Thyroid gland (tissue), 4 donors: Measurements from ENCODE around the gene RPUSD1. TPM values are rescaled to one million over a fixed set of nuclear protein-coding genes. Genes with fewer than 3 reads are reported as not detected.

Experiments used
- DNase-seq, 2 donors: peaks; one replicate each; pipeline ENCODE4 v3.0.0-alpha.2; 2019
- H3K27ac ChIP-seq, 3 donors: fragments of 200-600 bp; sonication (generic); 1 replicate in 2 of 3; 2 replicates in 1 of 3; pipeline ENCODE4 v1.5.1; 2016 to 2019; ENCODE audit warnings: mild to moderate bottlenecking in 1 of 3, moderate library complexity in 1 of 3
- H3K27me3 ChIP-seq: fragments of 200-600 bp; sonication (generic); one replicate; pipeline ENCODE4 v1.5.1; 2019
- H3K36me3 ChIP-seq, 2 donors: fragments of 200-600 bp; sonication (generic); one replicate each; pipeline ENCODE4 v1.5.1; 2016 to 2019
- H3K4me1 ChIP-seq, 2 donors: fragments of 200-600 bp; sonication (generic); one replicate each; pipeline ENCODE4 v1.5.1; 2017 to 2019
- H3K4me3 ChIP-seq, 3 donors: fragments of 200-600 bp; sonication (generic); replicated peaks in 1 of 3; 1 replicate in 2 of 3; 2 replicates in 1 of 3; pipeline ENCODE4 v1.5.1; 2016; ENCODE audit warnings: mild to moderate bottlenecking in 1 of 3
- H3K9me3 ChIP-seq: fragments of 200-600 bp; sonication (generic); one replicate; pipeline ENCODE4 v1.5.1; 2017
- CTCF ChIP-seq, 6 experiments: fragments of 200-600 bp in 3 of 6; fragments of 450-650 bp in 3 of 6; sonication (generic) in 3 of 6; IDR thresholded peaks; one replicate each; pipeline ENCODE4 v1.5.1; 2016 to 2019; ENCODE audit warnings: antibody characterized with exemption in 6 of 6, mild to moderate bottlenecking in 2 of 6, inconsistent platforms in 1 of 6, moderate library complexity in 1 of 6
- POLR2A ChIP-seq, 2 donors: fragments of 450-650 bp; IDR thresholded peaks; one replicate each; pipeline ENCODE4 v1.6.1; 2017; ENCODE audit warnings: antibody characterized with exemption in 2 of 2, mild to moderate bottlenecking in 2 of 2, moderate library complexity in 1 of 2
- WGBS, 2 donors: methylation state at CpG; one replicate each; pipeline ENCODE4 v1.1.5; 2017; 5-methylcytosine and 5-hydroxymethylcytosine counted together
- intact Hi-C: fragments of 100-400 bp; cut with DNase I; formaldehyde crosslinking; loops from one replicate; pipeline ENCODE4 v1.15.1; 2023
- total RNA-seq, 4 donors: library from RNA; depleted of rRNA; stranded (reverse); fragments of >200 nt; gene quantifications; one replicate each; pipeline ENCODE4 v1.2.3, GENCODE V29; 2016

Gene RPUSD1
- total RNA-seq, 4 donors from 2014 or later, result 14.1 to 27.9 (median 20.8) TPM

- no peak for TF ChIP-seq POLR2A (IDR thresholded peaks at IDR 0.05)
- TF ChIP-seq CTCF (IDR thresholded peaks at IDR 0.05), result no peak
- H3K36me3 ChIP-seq, result no peaks in the 10 kb centered on the region
- no peak for DNase-seq
Measured at GRCh38 chr16:827513-827912, 39.3 kb upstream of the RPUSD1 start.

GRCh38 chr16:825341-826061, 37.3 kb upstream of the RPUSD1 start:
- no peak overlapping the region for H3K4me3 ChIP-seq
- no peak overlapping the region for H3K27ac ChIP-seq
- WGBS, 2 donors, result 53 to 54% methylated on average over 25 to 26 of the region's 36 CpGs
- no peak for TF ChIP-seq POLR2A (IDR thresholded peaks at IDR 0.05)
- TF ChIP-seq CTCF (IDR thresholded peaks at IDR 0.05), result no peak
- no peak for DNase-seq
- intact Hi-C loops, result no loop called here
- H3K36me3 ChIP-seq, result no peaks in the 10 kb centered on the region
- H3K27me3 ChIP-seq, result no peaks in the 10 kb centered on the region
- H3K4me1 ChIP-seq, result no peaks in the 10 kb centered on the region
- H3K9me3 ChIP-seq, result no peaks in the 10 kb centered on the region

More at GRCh38 chr16:827513-827912, 39.3 kb upstream of the RPUSD1 start:
- Histone ChIP-seq H3K9me3 (no peaks in the 10 kb centered on the region), H3K4me1 (no peaks in the 10 kb centered on the region), H3K27me3 (no peaks in the 10 kb centered on the region), H3K4me3 (no peak overlapping the region), H3K27ac (no peak overlapping the region)
- WGBS, 2 donors, result 85 to 88% methylated on average over 21 to 24 of the region's 24 CpGs
- intact Hi-C loops, result no loop called here

GRCh38 chr16:824601-825000, 36.4 kb upstream of the RPUSD1 start:
- Histone ChIP-seq H3K9me3 (no peaks in the 10 kb centered on the region), H3K27me3 (no peaks in the 10 kb centered on the region), H3K36me3 (no peaks in the 10 kb centered on the region), H3K4me3 (no peak overlapping the region), H3K4me1 (no peaks in the 10 kb centered on the region), H3K27ac (no peak overlapping the region)
- 88% methylated on average over 23 of the region's 25 CpGs; no CpG with 5 or more reads in 1 of the 2 donors for WGBS, 2 donors
- no peak for DNase-seq
- TF ChIP-seq POLR2A (IDR thresholded peaks at IDR 0.05), result no peak
- no peak for TF ChIP-seq CTCF (IDR thresholded peaks at IDR 0.05)
- intact Hi-C loops, result no loop called here

- TF ChIP-seq CTCF (IDR thresholded peaks at IDR 0.05) (no peak), POLR2A (IDR thresholded peaks at IDR 0.05) (no peak)
- H3K36me3 ChIP-seq, result no peaks in the 10 kb centered on the region
- intact Hi-C loops, result no loop called here
Measured at GRCh38 chr16:824194-824593, 36.0 kb upstream of the RPUSD1 start.

GRCh38 chr16:822909-823297, 34.7 kb upstream of the RPUSD1 start:
- 89 to 90% methylated on average over 7 to 9 of the region's 9 CpGs for WGBS, 2 donors
- peaks cover 5% of the 10 kb centered on the region for H3K27me3 ChIP-seq
- TF ChIP-seq CTCF (IDR thresholded peaks at IDR 0.05), result no peak
- TF ChIP-seq POLR2A (IDR thresholded peaks at IDR 0.05), result no peak
- H3K4me1 ChIP-seq, result no peaks in the 10 kb centered on the region
- no peak overlapping the region for H3K4me3 ChIP-seq
- no peak overlapping the region for H3K27ac ChIP-seq
- H3K9me3 ChIP-seq, result no peaks in the 10 kb centered on the region
- no peak for DNase-seq
- intact Hi-C loops, result no loop called here
- no peaks in the 10 kb centered on the region for H3K36me3 ChIP-seq

More at GRCh38 chr16:824194-824593, 36.0 kb upstream of the RPUSD1 start:
- Histone ChIP-seq H3K9me3 (no peaks in the 10 kb centered on the region), H3K27ac (no peak overlapping the region), H3K4me1 (no peaks in the 10 kb centered on the region), H3K4me3 (no peak overlapping the region), H3K27me3 (no peaks in the 10 kb centered on the region)
- WGBS, 2 donors, result 80% methylated on average over 14 of the region's 22 CpGs
- no peak for DNase-seq
